Measurements from ENCODE around the gene RTCA. TPM values are rescaled to one million over a fixed set of nuclear protein-coding genes. Genes with fewer than 3 reads are reported as not detected.
A peak's percentile ranks its signal among the peaks of the same experiment; 100 is the strongest.

RTCA gene
- 29.0 and 29.6 TPM in 2 replicates for total RNA-seq
- long read RNA-seq, transcript RTCA-203 (11 exons, 2,535 nt), result major isoform, 103 of 128 reads
- long read RNA-seq, partial matches to known transcripts, result 4 of 128 reads
- long read RNA-seq, other reads (novel, unspliced or antisense), result 17 of 128 reads

- H3K27ac Mint-ChIP-seq (ENCODE audit: unreplicated experiment), result peak within 1 kb of the TSS; percentile 98
These were observed at the start of gene RTCA for GRCh38 chr1:100265931-100266740. RTCA (plus strand) TSS chr1:100266216; CDS start chr1:100266376, 160 bp downstream.

GRCh38 chr1:100217834-100218233 is 48.2 kb upstream of the RTCA start:
- no peak for DNase-seq (ENCODE audit: low read depth, low spot score)
- no peak for TF ChIP-seq CTCF (conservative IDR thresholded peaks at IDR 0.05)
- H3K4me3 Mint-ChIP-seq, result no peak overlapping the region
- no peak overlapping the region for H3K27ac Mint-ChIP-seq (ENCODE audit: unreplicated experiment)
- H3K4me1 Mint-ChIP-seq, result no peaks in the 10 kb centered on the region
- no peaks in the 10 kb centered on the region for H3K36me3 Mint-ChIP-seq (ENCODE audit: low read depth)
- no peaks in the 10 kb centered on the region for H3K9me3 Mint-ChIP-seq
- no peaks in the 10 kb centered on the region for H3K27me3 Mint-ChIP-seq (ENCODE audit: low read depth)

More at GRCh38 chr1:100265931-100266740, at the start of gene RTCA:
- Mint-ChIP-seq H3K27me3 (ENCODE audit: low read depth) (no peaks in the 10 kb centered on the region), H3K4me3 (peak within 1 kb of the TSS; percentile 99), H3K36me3 (ENCODE audit: low read depth) (peaks cover 41% of the 10 kb centered on the region), H3K4me1 (peaks cover 31% of the 10 kb centered on the region), H3K9me3 (peaks cover 12% of the 10 kb centered on the region)
- TF ChIP-seq CTCF (conservative IDR thresholded peaks at IDR 0.05), result no peak
- DNase-seq (ENCODE audit: low read depth, low spot score), result peak; percentile 93

GRCh38 chr1:100219457-100219856 is 46.6 kb upstream of the RTCA start:
- DNase-seq (ENCODE audit: low read depth, low spot score), result no peak
- no peaks in the 10 kb centered on the region for H3K4me1 Mint-ChIP-seq
- H3K27me3 Mint-ChIP-seq (ENCODE audit: low read depth), result no peaks in the 10 kb centered on the region
- H3K36me3 Mint-ChIP-seq (ENCODE audit: low read depth), result no peaks in the 10 kb centered on the region
- TF ChIP-seq CTCF (conservative IDR thresholded peaks at IDR 0.05), result no peak
- no peak overlapping the region for H3K4me3 Mint-ChIP-seq
- no peaks in the 10 kb centered on the region for H3K9me3 Mint-ChIP-seq
- H3K27ac Mint-ChIP-seq (ENCODE audit: unreplicated experiment), result no peak overlapping the region

GRCh38 chr1:100219883-100220282 is 46.1 kb upstream of the RTCA start:
- Mint-ChIP-seq H3K4me3 (no peak overlapping the region), H3K27me3 (ENCODE audit: low read depth) (no peaks in the 10 kb centered on the region), H3K4me1 (no peaks in the 10 kb centered on the region), H3K36me3 (ENCODE audit: low read depth) (no peaks in the 10 kb centered on the region), H3K9me3 (no peaks in the 10 kb centered on the region), H3K27ac (ENCODE audit: unreplicated experiment) (no peak overlapping the region)
- TF ChIP-seq CTCF (conservative IDR thresholded peaks at IDR 0.05), result no peak
- no peak for DNase-seq (ENCODE audit: low read depth, low spot score)

GRCh38 chr1:100222428-100222827 is 43.6 kb upstream of the RTCA start:
- Mint-ChIP-seq H3K4me3 (no peak overlapping the region), H3K27ac (ENCODE audit: unreplicated experiment) (no peak overlapping the region), H3K27me3 (ENCODE audit: low read depth) (no peaks in the 10 kb centered on the region), H3K4me1 (no peaks in the 10 kb centered on the region), H3K9me3 (no peaks in the 10 kb centered on the region), H3K36me3 (ENCODE audit: low read depth) (no peaks in the 10 kb centered on the region)
- no peak for TF ChIP-seq CTCF (conservative IDR thresholded peaks at IDR 0.05)
- no peak for DNase-seq (ENCODE audit: low read depth, low spot score)
